Cerebellar cortex (tissue), 1 donor: ENCODE results near the gene ETV7.
"Not testable (repeated sequence)": the region's sequence is repeated elsewhere in the genome, so short reads cannot be mapped to it uniquely, and the experiment has no call there.

Experiments used
- DNase-seq: peaks from one replicate; pipeline ENCODE4 v3.0.0-alpha.2; 2015; ENCODE audit warnings: low spot score

ETV7 gene

GRCh38 chr6:36339146-36339545 is 48.3 kb downstream of the ETV7 start:
- DNase-seq, result no peak

GRCh38 chr6:36338223-36338622 is 49.2 kb downstream of the ETV7 start:
- not testable (repeated sequence) for DNase-seq

DNA sequence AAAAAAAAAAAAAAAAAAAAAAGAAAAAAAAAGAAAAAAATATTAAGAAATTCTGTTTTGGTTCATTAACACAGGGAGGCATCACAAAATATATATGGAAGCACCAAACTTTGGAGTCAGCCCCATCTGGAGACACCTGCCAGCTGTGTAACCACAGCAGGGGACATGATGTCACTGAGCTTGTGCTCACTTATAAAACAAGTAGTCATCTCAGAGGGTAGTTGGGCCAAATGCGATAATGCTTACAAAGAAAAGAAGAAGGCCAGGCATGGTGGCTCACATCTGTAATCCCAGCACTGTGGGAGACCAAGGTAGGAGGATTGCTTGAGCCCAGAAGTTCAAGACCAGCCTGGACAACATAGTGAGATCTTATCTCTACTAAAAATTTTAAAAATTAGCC is 49.7 kb downstream of the ETV7 start:
- DNase-seq, result no peak

GRCh38 chr6:36336779-36337241 is 50.7 kb downstream of the ETV7 start, which contains the start of gene BNIP5:
Gene BNIP5 (minus strand): TSS chr6:36336888. CDS start chr6:36330690, 6,198 bp downstream.
- no peak for DNase-seq

GRCh38 chr6:36336208-36336710 is 51.2 kb downstream of the ETV7 start:
- DNase-seq, result no peak

GRCh38 chr6:36335465-36336207 is 51.8 kb downstream of the ETV7 start:
- no peak for DNase-seq

DNA sequence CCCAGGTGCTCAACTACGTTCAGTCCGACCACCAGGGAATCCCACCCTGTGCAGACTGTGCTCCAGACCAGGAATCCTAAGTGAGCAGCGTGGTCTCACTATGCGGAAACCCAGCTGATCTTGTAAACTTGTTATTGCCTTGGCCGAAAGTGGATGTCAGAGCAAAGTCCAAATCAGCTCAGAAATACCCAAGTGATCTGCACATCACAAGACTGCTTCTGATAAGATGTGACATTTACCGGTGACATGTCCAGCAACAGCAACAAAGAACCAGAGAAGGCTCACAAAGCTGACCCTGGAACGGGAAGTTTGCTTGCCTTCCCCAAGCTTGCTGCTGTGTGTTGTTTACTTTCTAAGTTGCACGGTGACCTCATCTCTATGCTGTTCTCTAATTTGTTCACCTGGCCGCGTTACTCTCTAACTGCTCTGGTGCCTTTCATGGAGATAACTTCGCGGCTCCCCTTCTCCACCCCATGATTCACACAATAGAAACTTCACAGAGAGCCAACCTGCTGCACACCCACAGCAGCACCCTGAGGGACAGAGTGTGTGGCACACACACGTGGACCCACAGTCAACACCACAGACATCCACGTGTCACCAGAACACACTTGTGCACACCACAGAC is 52.5 kb downstream of the ETV7 start:
- DNase-seq, result no peak

GRCh38 chr6:36333931-36334725 is 53.3 kb downstream of the ETV7 start:
- DNase-seq, result no peak

DNA sequence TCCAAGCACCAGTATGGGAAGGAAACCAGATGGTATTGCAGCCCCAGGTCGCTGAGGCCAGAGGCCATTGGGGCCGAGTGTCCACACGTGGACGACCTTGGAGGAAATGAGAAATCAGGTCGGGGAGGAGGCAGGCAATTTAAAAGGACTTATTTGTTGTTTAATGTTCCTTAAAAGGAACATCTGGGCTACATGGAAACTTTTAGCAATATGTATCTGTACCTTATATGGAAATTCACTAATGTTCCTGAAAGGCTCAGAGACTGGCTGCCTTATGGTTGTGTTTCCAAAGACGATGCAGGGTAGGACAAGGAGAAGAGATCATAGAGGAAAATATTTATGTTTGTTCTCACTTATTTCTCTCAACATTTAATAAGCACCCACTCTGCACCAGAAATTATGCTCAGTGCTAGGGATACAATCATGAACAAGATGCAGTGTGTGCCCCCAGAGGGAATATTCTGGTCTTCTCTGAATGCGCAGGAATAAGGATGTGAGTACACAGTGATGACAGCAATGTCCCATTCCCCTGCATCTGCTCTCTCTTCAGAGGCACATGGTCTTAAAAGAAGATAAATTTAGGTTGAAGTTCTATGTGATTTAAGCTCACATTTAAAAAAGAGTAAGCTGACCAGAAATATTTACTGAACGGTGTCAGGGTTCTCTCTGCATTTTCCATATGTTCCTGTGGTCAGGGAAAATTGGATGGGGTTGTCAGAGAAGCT is 54.1 kb downstream of the ETV7 start:
- DNase-seq, result no peak

DNA sequence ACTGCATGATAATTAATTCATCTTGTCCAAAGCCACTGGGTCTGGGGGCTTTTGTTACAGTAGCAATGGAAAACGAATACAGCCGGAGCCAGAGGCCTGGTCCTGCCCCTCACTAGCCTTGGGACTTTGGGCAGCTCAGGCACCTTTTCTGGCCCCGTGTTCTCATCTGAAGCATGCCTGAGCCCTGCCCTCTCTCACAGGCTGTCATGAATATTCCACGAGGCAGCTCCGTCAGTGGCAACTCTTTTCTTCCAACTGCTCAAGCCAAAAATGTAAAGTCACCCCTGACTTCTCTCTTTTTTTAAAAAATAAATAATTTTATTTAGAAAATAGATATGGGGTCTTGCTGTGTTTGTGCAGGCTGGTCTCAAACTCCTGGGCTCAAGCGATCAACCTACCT is 56.1 kb downstream of the ETV7 start:
- DNase-seq, result no peak

- DNase-seq, result no peak
These were observed 57.1 kb downstream of the ETV7 start for GRCh38 chr6:36330366-36330765.

- no peak for DNase-seq
These were observed 57.6 kb downstream of the ETV7 start for GRCh38 chr6:36329798-36330291.

- DNase-seq, result no peak
These were observed 58.9 kb downstream of the ETV7 start for GRCh38 chr6:36328600-36328999.

- no peak for DNase-seq
These were observed 59.6 kb downstream of the ETV7 start for GRCh38 chr6:36327919-36328236.

GRCh38 chr6:36327226-36327918 is 60.1 kb downstream of the ETV7 start:
- no peak for DNase-seq

GRCh38 chr6:36326356-36326995 is 61.0 kb downstream of the ETV7 start:
- no peak for DNase-seq

GRCh38 chr6:36324715-36325114 is 62.8 kb downstream of the ETV7 start:
- DNase-seq, result no peak

- DNase-seq, result no peak
These were observed 63.3 kb downstream of the ETV7 start for GRCh38 chr6:36324191-36324590.

- DNase-seq, result peak; percentile 29
These were observed 64.4 kb downstream of the ETV7 start for GRCh38 chr6:36323062-36323461.

- no peak for DNase-seq
These were observed 64.9 kb downstream of the ETV7 start for GRCh38 chr6:36322591-36322990.

DNA sequence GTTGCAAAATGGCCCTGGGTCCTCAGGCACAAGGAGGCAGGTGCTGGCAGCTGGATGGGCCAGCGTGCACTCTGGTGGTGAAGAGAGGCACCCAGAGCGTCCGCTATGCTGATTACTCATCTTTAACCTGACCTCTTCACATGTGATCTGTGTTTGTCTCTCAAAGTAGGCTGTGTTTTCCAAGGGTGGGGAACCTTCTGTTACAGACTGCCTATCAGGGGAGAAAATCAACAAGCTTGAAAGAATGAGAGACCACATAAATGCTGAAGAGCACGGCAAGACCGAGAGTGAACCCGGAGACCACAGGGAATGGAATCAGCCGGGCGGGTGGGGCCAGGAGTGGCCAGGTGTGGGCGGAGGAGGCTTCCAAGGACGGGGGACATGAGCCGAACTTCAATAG is 67.0 kb downstream of the ETV7 start:
- no peak for DNase-seq
